ENCODE data around the gene MCMBP. TPM values are rescaled to one million over a fixed set of nuclear protein-coding genes. Genes with fewer than 3 reads are reported as not detected.

The MCMBP gene
- total and polyA plus RNA-seq, 10 donors, result 14.2 to 67.6 (median 47.7) TPM

DNA sequence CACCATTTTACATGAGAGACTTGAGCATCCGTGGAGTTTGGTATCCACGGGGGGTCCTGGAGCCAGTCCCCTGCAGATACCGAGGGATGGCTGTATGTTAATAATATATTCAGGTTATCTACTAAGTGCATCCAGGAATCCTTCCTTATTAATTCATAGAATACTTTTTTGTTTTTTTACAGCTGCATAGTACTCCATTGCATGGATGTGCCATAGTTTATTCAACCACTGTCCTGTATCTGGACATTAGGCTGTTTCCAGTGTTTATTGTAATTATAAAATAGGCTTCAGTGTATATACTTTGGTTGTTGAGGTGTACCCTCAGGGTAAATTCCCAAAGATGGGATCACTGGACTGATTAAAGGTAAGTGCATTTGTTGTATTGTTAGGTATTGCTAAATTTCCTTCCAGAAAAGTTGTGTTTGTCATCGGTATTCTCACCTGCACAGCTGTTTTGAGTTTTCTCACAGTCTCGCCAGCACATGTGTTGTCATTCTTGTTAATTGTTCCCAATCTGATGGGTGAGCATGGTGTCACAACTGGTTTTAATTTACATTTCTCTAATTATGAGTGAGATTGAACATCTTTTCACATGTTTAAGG is 91.7 kb downstream of the MCMBP start:
- 95 to 98% (median 97%) methylated on average over 5 of the region's 5 CpGs for WGBS, 5 donors
- TF ChIP-seq POLR2A (IDR thresholded peaks at IDR 0.05), result no peak
- TF ChIP-seq, protein P1, sequence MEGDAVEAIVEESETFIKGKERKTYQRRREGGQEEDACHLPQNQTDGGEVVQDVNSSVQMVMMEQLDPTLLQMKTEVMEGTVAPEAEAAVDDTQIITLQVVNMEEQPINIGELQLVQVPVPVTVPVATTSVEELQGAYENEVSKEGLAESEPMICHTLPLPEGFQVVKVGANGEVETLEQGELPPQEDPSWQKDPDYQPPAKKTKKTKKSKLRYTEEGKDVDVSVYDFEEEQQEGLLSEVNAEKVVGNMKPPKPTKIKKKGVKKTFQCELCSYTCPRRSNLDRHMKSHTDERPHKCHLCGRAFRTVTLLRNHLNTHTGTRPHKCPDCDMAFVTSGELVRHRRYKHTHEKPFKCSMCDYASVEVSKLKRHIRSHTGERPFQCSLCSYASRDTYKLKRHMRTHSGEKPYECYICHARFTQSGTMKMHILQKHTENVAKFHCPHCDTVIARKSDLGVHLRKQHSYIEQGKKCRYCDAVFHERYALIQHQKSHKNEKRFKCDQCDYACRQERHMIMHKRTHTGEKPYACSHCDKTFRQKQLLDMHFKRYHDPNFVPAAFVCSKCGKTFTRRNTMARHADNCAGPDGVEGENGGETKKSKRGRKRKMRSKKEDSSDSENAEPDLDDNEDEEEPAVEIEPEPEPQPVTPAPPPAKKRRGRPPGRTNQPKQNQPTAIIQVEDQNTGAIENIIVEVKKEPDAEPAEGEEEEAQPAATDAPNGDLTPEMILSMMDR (IDR thresholded peaks at IDR 0.05 in 8 of 11, conservative IDR thresholded peaks at IDR 0.05 in 3 of 11), result no peak
- no peak for TF ChIP-seq POLR2AphosphoS5 (IDR thresholded peaks at IDR 0.05)
- no peak overlapping the region for H3K4me3 ChIP-seq
- peaks cover 0 to 37% (median 15%) of the 10 kb centered on the region in 6 donors for H3K4me1 ChIP-seq
- no peaks in the 10 kb centered on the region for H3K36me3 ChIP-seq
- DNase-seq, result no peak
- H3K9me3 ChIP-seq, result no peaks in the 10 kb centered on the region
- no peaks in the 10 kb centered on the region for H3K27me3 ChIP-seq (replicated peaks in 1 of 7)
- intact Hi-C loops (cut with DNase I; ENCODE audit: low total_unique reads), result no loop called here
- H3K27ac ChIP-seq, result no peak overlapping the region

Other genes with a start within 250 kb of the MCMBP start
- 10 to 100 TPM; 15.1 to 36.0 (median 18.3) TPM for gene BAG3, start 221.5 kb downstream of the MCMBP start, total RNA-seq
- 1 to 10 TPM; 2.1 to 7.2 (median 3.5) TPM for gene BAG3, start 221.5 kb downstream of the MCMBP start, polyA plus RNA-seq
- 10 to 100 TPM in 6 of 7 donors, 1 to 10 TPM in 1; 8.4 to 16.2 (median 12.5) TPM for gene INPP5F, start 146.8 kb downstream of the MCMBP start, total RNA-seq
- gene INPP5F, start 146.8 kb downstream of the MCMBP start, polyA plus RNA-seq, result 1 to 10 TPM; 6.0 to 6.9 (median 6.4) TPM
- 10 to 100 TPM; 26.0 to 59.9 (median 56.3) TPM for gene SEC23IP, start 19.9 kb upstream of the MCMBP start, total RNA-seq
- 1 to 10 TPM; 6.8 to 9.7 (median 8.1) TPM for gene SEC23IP, start 19.9 kb upstream of the MCMBP start, polyA plus RNA-seq

All from spleen (tissue), 11 donors.